NCI-H1694 treated with DMSO at 0.1 percent for 48 hours (cell line): ENCODE results near the gene ZNF655.
"Not testable (repeated sequence)": the region's sequence is repeated elsewhere in the genome, so short reads cannot be mapped to it uniquely, and the experiment has no call there.

ENCODE experiments used
- DNase-seq: peaks from one replicate; lab custom pipeline; 2025; lab: John Stamatoyannopoulos, UW

Gene ZNF655, protein sequence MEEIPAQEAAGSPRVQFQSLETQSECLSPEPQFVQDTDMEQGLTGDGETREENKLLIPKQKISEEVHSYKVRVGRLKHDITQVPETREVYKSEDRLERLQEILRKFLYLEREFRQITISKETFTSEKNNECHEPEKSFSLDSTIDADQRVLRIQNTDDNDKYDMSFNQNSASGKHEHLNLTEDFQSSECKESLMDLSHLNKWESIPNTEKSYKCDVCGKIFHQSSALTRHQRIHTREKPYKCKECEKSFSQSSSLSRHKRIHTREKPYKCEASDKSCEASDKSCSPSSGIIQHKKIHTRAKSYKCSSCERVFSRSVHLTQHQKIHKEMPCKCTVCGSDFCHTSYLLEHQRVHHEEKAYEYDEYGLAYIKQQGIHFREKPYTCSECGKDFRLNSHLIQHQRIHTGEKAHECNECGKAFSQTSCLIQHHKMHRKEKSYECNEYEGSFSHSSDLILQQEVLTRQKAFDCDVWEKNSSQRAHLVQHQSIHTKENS

DNA sequence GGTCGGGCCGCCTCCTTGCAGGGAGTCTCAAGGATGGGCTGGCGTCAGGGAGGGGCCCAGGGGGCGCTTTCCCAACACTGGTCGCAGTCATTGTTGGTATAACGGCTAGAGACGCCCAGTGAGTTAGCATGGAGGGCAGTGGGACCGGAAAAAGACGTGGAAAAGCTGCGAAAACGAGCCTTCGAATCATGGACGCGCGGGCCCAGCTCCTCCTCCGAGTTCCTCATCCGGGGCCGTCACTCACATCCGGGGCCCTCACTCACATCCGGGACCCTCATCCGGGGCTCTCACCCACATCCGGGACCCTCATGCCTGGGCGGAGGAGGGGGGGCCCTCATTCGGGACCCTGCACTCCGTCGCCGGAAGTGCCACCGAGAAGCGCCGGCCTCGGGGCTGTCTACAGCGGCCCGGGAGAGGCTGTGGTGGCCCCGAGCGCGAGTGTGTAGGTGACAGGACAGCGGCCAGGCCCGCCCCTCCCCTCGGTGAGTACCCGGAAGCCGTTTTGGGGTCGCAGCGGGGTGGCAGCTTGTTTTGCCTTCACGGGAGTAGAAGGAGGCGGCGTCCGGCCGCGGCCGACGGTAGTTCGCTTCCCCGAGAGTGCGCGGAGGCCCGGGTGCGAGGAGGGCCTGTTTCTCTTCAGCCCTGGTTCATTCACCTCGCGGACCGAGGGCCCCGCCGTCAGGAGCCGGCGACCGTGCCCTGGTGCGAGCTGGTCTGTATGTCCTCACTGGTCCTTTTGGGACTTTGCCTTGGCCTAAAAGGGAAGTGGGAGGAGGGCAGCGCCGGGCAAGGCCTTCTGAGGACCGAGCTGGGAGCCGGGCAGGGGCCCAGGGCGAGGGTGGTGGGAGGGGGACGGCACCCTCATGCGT, at the start of gene ZNF655:
Gene ZNF655 (plus strand): TSS at position 337 of the 869 bp plus-strand sequence. CDS start 1,918 bp downstream, outside the sequence.
- peak; percentile 85 for DNase-seq

DNA sequence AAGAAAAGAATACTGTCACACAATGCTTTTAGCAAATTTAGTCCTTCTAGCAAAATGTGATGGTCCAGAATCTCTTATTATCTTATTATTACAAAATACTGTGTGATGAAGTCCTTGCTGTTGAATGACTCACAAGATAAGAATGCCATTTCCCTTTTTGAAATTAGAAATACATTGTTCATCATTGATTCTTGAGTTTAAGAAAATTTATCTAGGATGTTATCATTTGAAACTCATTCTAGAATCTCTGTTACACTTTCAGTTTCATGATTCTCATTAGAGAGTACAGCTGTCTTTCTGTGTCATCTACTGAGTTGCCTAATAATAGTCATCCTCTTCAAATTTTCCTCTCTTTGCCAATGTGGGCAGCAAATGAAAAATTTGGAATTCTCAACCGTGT, 44.4 kb upstream of the ZNF655 start:
- DNase-seq: no peak

GRCh38 chr7:99521399-99521798, 37.0 kb upstream of the ZNF655 start:
- no peak for DNase-seq

- no peak for DNase-seq
Observed at GRCh38 chr7:99525713-99526440, 32.6 kb upstream of the ZNF655 start.

GRCh38 chr7:99531354-99531765, 27.1 kb upstream of the ZNF655 start:
- DNase-seq: no peak

GRCh38 chr7:99535667-99536066, 22.8 kb upstream of the ZNF655 start:
- no peak for DNase-seq

DNA sequence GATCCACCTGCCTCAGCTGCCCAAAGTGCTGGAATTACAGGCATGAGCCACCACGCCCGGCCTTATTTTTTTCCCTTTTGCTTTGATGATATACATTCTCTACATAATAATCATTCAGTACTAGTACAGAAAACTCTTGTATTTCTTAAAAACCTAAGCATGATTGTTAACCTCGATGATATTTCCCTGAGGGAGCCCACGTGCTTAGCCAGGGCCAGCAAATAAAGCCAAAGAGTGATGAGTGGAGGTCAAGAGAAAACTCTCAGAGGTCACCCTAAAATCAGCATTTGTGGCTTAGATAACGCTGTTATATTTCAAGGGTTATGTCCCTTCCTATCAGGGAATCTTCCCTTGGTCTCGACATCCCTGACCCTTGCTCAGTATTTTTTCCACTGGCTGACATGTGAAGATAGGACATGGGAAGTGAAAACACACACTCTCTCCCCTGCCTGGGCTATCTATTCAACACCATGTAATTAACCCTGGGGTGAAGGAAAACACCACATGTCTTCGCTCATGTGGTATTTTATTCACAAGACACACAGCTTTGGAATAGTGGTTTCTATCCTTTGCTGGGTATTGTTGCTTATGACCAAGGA, 19.1 kb upstream of the ZNF655 start:
- no peak for DNase-seq

GRCh38 chr7:99540542-99540941, 17.9 kb upstream of the ZNF655 start:
- DNase-seq: no peak

GRCh38 chr7:99541212-99541611, 17.2 kb upstream of the ZNF655 start:
- no peak for DNase-seq

- no peak for DNase-seq
Observed at GRCh38 chr7:99543081-99543671, 15.3 kb upstream of the ZNF655 start.

- no peak for DNase-seq
Observed at GRCh38 chr7:99543916-99544315, 14.5 kb upstream of the ZNF655 start.

DNA sequence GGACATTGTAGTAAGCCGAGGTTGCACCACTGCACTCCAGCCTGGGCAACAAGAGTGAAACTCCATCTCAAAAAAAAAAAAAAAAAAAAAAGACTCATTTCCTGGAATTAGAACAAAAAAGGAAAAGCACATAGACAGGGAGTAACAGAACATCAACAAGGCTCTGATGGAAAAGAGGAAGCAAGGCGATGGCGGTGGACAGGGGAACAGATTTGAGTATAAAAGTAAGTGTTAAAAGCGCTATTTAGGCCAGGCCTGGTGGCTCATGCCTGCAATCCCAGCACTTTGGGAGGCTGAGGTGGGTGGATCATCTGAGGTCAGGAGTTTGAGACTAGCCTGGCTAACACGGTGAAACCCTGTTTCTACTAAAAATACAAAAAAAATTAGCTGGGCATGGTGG, 13.1 kb upstream of the ZNF655 start:
- DNase-seq: not testable (repeated sequence)

- DNase-seq: not testable (repeated sequence)
Observed at GRCh38 chr7:99549545-99549944, 8.9 kb upstream of the ZNF655 start.

DNA sequence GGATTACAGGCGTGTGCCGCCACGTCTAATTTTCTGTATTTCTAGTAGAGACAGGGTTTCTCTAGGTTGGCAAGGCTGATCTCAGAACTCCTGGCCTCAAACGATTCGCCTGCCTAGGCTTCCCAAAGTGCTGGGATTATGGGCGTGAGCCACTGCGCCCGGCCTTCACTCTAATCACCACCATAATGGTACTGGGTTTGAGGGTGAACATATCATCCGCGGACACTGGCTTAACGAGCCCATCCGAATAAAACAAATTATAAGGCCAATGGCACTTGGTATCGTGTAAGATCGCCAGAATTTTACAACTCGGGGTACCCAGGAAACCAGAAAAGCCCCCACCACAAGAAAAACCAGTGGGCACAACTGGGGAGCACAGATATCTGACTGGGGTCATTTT, 7.1 kb upstream of the ZNF655 start:
- DNase-seq: no peak

- peak; percentile 89 for DNase-seq
Observed at GRCh38 chr7:99551767-99552463, 6.5 kb upstream of the ZNF655 start, which contains the start of gene FAM200A. TSS of gene FAM200A (minus strand) at chr7:99552114. CDS start at chr7:99548407, 3,707 bp downstream.

- no peak for DNase-seq
Observed at GRCh38 chr7:99553039-99553438, 5.4 kb upstream of the ZNF655 start.

DNA sequence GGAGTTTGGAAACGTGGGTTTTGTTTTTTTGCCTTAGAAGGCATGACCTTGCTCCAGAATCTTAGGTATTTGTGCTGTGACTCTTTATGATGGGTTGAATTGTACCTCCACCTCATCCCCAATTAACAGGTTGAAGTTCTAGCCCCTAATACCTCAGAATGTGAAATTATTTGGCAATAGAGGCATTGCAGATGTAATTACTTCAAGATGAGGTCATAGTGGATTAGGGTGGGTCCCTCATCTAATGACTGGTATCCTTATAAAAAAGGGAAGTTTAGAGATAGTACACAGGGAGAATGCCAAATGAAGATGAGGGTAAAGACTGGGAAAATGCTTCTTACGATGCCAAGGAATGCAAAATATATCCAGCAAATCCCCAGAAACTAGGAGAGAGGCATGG, 3.5 kb upstream of the ZNF655 start:
- no peak for DNase-seq

DNA sequence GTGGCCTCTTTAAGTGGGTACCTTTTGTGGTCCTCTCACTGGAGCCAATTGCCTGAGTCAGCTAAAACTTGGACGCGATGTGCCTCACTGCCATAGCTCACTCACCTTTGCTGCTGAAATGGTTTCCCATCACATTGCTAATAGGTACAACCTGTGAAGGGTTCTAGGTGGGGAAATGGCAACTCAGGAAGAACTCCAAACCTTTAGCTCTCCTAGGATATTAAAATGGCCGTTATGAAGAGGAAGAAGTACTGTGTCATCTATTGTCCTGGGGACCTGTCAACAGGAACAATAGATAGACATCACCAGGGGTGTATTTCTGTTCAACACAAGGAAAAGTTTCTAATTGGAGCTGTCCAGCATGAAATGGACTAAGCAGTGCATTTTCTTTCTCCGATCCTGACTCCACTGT, 1.2 kb upstream of the ZNF655 start:
- DNase-seq: no peak

GRCh38 chr7:99557940-99558305, 519 bp upstream of the ZNF655 start:
- peak; percentile 28 for DNase-seq

GRCh38 chr7:99559175-99559915, 903 bp downstream of the ZNF655 start:
- no peak for DNase-seq
